Parathyroid adenoma (tissue), 2 donors: ENCODE measurements around the gene PHGDH.

Experiments used
- H2AFZ ChIP-seq: fragments of 300-600 bp; sonication (generic); one replicate; pipeline ENCODE4 v1.7.0; 2017; ENCODE audit warnings: antibody characterized with exemption, mild to moderate bottlenecking
- H3K27ac ChIP-seq: fragments of 300-600 bp; sonication (generic); one replicate; pipeline ENCODE4 v1.7.0; 2017
- H3K27me3 ChIP-seq: fragments of 300-600 bp; sonication (generic); one replicate; pipeline ENCODE4 v1.7.0; 2017; ENCODE audit warnings: low read length; ENCODE audit not compliant: control insufficient read depth, insufficient read depth
- H3K36me3 ChIP-seq: fragments of 300-600 bp; sonication (generic); one replicate; pipeline ENCODE4 v1.7.0; 2017; ENCODE audit warnings: low read length; ENCODE audit not compliant: control insufficient read depth, insufficient read depth
- H3K4me1 ChIP-seq: fragments of 300-600 bp; sonication (generic); one replicate; pipeline ENCODE4 v1.7.0; 2017; ENCODE audit warnings: control low read depth
- H3K4me2 ChIP-seq: fragments of 300-600 bp; sonication (generic); one replicate; pipeline ENCODE4 v1.7.0; 2017; ENCODE audit warnings: low read length
- H3K4me3 ChIP-seq: fragments of 300-600 bp; sonication (generic); one replicate; pipeline ENCODE4 v1.7.0; 2017; ENCODE audit warnings: low read depth, low read length
- H3K79me2 ChIP-seq: fragments of 300-600 bp; sonication (generic); one replicate; pipeline ENCODE4 v1.7.0; 2017; ENCODE audit warnings: control low read depth
- H3K9ac ChIP-seq: fragments of 300-600 bp; sonication (generic); one replicate; pipeline ENCODE4 v1.7.0; 2017; ENCODE audit warnings: mild to moderate bottlenecking
- H3K9me3 ChIP-seq: fragments of 300-600 bp; sonication (generic); one replicate; pipeline ENCODE4 v1.7.0; 2017; ENCODE audit warnings: low read length; ENCODE audit not compliant: control insufficient read depth
- TF ChIP-seq, protein P1 (sequence below): fragments of 300-600 bp; sonication (generic); IDR thresholded peaks from one replicate; pipeline ENCODE4 v1.7.0; 2017; ENCODE audit warnings: antibody characterized with exemption, mild to moderate bottlenecking
- donor health status: primary hyperparathyroidism.

The PHGDH gene

DNA sequence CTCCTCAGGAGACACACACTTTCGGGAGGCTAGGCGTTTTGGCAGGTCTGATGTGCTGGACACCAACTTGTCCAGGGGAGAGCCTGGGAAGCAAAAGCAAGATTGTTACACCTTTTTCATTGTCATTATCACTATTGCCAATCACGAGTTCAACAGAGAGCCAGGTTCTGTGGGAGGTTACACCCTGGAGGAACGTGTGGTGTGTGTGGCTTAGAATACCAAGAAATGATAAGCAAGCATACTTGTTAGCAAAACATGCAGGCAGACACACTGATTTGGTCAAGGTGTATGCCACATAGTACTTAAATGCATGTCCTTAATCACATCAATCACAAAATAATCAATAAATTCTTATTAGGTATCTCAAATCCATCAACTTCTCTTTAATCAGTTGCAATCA is 40.9 kb downstream of the PHGDH start:
- no peak overlapping the region for H3K9ac ChIP-seq
- no peaks in the 10 kb centered on the region for H3K79me2 ChIP-seq
- no peak overlapping the region for H3K27ac ChIP-seq
- peaks cover 9% of the 10 kb centered on the region for H3K4me1 ChIP-seq
- H3K4me2 ChIP-seq = no peak overlapping the region
- no peak overlapping the region for H3K4me3 ChIP-seq
- H3K36me3 ChIP-seq = no peaks in the 10 kb centered on the region
- TF ChIP-seq, protein P1, sequence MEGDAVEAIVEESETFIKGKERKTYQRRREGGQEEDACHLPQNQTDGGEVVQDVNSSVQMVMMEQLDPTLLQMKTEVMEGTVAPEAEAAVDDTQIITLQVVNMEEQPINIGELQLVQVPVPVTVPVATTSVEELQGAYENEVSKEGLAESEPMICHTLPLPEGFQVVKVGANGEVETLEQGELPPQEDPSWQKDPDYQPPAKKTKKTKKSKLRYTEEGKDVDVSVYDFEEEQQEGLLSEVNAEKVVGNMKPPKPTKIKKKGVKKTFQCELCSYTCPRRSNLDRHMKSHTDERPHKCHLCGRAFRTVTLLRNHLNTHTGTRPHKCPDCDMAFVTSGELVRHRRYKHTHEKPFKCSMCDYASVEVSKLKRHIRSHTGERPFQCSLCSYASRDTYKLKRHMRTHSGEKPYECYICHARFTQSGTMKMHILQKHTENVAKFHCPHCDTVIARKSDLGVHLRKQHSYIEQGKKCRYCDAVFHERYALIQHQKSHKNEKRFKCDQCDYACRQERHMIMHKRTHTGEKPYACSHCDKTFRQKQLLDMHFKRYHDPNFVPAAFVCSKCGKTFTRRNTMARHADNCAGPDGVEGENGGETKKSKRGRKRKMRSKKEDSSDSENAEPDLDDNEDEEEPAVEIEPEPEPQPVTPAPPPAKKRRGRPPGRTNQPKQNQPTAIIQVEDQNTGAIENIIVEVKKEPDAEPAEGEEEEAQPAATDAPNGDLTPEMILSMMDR = no peak
- no peaks in the 10 kb centered on the region for H3K9me3 ChIP-seq
- no peaks in the 10 kb centered on the region for H3K27me3 ChIP-seq
- H2AFZ ChIP-seq = no peak overlapping the region

DNA sequence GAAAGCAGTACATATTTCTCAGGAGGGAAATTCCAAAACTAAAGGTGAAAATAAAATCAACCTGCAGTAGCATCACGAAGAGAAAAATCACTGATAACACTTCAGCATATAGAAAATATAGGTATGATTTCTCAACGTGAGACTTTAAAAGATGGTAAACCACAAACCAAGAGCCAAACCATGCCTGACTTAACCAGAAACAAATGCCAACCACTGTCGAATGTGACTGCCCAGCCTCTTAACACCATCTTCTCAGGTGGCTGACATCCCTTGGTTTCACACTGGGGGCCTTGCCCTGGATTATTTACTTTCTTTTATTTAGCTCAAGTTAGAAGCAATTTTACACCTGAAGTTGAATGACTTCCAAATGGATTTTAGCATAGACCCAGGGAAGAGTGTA is 46.9 kb downstream of the PHGDH start:
- Histone ChIP-seq H3K4me1 (no peaks in the 10 kb centered on the region), H3K9me3 (no peaks in the 10 kb centered on the region), H2AFZ (no peak overlapping the region), H3K36me3 (no peaks in the 10 kb centered on the region), H3K4me2 (no peak overlapping the region), H3K27me3 (no peaks in the 10 kb centered on the region), H3K9ac (no peak overlapping the region), H3K79me2 (no peaks in the 10 kb centered on the region), H3K4me3 (no peak overlapping the region), H3K27ac (no peak overlapping the region)
- TF ChIP-seq, protein P1 = no peak

DNA sequence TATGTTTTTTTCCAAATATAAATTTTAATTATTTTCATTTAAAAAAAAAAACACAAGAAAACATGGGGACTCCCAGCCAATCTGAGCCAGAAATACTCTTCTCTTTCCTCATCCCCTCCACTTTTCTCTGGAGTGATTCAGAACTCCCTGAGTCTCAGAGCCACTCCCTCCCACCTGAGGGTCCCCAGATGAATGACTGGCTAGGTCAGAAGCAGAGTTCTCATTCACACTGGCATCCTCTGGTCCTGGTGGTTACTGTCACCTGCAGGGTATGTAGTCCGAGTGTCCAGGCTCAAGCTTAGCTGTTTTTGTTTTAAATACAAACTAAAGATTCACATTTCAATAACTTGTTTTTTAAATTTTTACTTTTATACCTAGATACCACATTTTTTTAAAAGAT is 50.7 kb downstream of the PHGDH start:
- H3K9ac ChIP-seq = no peak overlapping the region
- no peaks in the 10 kb centered on the region for H3K79me2 ChIP-seq
- no peak overlapping the region for H3K4me2 ChIP-seq
- H3K36me3 ChIP-seq = no peaks in the 10 kb centered on the region
- no peaks in the 10 kb centered on the region for H3K9me3 ChIP-seq
- H3K4me3 ChIP-seq = no peak overlapping the region
- TF ChIP-seq, protein P1 = no peak
- peaks cover 2% of the 10 kb centered on the region for H3K4me1 ChIP-seq
- H3K27ac ChIP-seq = no peak overlapping the region
- H2AFZ ChIP-seq = no peak overlapping the region
- no peaks in the 10 kb centered on the region for H3K27me3 ChIP-seq

- Histone ChIP-seq H3K4me3 (no peak overlapping the region), H3K4me2 (no peak overlapping the region), H3K9me3 (no peaks in the 10 kb centered on the region), H3K36me3 (no peaks in the 10 kb centered on the region), H3K79me2 (no peaks in the 10 kb centered on the region), H3K27me3 (no peaks in the 10 kb centered on the region), H3K27ac (no peak overlapping the region), H3K9ac (no peak overlapping the region), H3K4me1 (peaks cover 5% of the 10 kb centered on the region), H2AFZ (no peak overlapping the region)
- TF ChIP-seq, protein P1 = no peak
Measured at GRCh38 chr1:119762953-119763352, 51.2 kb downstream of the PHGDH start.

DNA sequence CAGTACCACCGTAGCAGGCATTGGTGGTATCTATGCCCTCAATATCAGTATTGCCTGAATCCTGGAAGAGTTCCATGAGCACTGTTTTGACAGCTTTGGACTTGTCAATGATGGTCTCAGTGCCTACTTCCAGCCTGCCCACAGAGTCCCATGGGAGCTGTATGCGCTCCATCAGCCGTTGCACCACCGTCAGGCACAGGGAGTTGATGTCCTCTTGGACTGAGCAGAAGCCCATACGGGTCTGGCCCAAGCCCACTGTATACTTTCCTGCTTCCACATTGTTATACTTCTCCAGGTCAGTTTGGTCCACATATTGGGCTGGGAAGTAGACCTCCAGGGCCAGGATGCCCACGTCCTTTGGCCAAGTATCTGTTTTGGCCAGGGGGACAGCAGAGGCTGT is 52.5 kb downstream of the PHGDH start:
- no peak overlapping the region for H3K9ac ChIP-seq
- no peak overlapping the region for H3K4me2 ChIP-seq
- no peak overlapping the region for H3K27ac ChIP-seq
- H3K36me3 ChIP-seq = no peaks in the 10 kb centered on the region
- no peak overlapping the region for H3K4me3 ChIP-seq
- H2AFZ ChIP-seq = no peak overlapping the region
- no peaks in the 10 kb centered on the region for H3K9me3 ChIP-seq
- peaks cover 11% of the 10 kb centered on the region for H3K4me1 ChIP-seq
- H3K79me2 ChIP-seq = no peaks in the 10 kb centered on the region
- no peaks in the 10 kb centered on the region for H3K27me3 ChIP-seq
- TF ChIP-seq, protein P1 = no peak
